NCI-H82 treated with DMSO at 0.1 percent for 48 hours (cell line): ENCODE data around the gene ANXA6.

Experiments
- DNase-seq: peaks from one replicate; lab custom pipeline; 2025; ENCODE audit not compliant: unreplicated experiment; lab: John Stamatoyannopoulos, UW

ANXA6 gene

GRCh38 chr5:151084363-151084762, 73.2 kb downstream of the ANXA6 start:
- no peak for DNase-seq

DNA sequence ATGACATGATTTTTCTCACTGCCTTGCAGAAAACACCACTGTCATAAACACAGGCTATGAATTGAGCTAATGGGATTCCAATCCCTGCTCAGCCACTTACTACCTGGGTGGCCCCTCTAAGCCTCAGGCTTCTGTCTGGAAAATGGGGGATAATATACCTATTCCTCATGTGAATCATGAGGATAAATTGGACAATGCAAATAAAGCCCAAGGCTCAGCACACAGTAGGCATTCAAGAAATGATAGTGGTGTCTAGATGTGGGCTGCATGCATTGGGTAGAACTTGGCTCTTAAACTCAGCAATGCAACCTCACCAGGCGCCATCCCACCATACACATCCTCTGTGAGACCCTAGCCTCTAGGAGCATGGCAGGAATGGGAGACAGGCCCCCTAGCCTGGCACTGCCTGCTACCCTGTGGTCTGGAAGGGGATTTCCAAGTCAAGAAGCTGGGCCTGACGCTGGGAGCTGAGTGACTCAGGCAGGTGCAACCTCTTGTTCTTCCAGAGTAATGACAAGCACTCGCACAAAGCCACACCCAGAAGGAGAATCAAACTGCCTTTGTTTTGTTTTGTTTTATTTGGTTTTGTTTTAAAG, 74.4 kb downstream of the ANXA6 start:
- no peak for DNase-seq

GRCh38 chr5:151082282-151082902, 75.2 kb downstream of the ANXA6 start:
- peak; percentile 32 for DNase-seq

- peak; percentile 34 for DNase-seq
Measured at GRCh38 chr5:151081431-151082281, 75.9 kb downstream of the ANXA6 start.

DNA sequence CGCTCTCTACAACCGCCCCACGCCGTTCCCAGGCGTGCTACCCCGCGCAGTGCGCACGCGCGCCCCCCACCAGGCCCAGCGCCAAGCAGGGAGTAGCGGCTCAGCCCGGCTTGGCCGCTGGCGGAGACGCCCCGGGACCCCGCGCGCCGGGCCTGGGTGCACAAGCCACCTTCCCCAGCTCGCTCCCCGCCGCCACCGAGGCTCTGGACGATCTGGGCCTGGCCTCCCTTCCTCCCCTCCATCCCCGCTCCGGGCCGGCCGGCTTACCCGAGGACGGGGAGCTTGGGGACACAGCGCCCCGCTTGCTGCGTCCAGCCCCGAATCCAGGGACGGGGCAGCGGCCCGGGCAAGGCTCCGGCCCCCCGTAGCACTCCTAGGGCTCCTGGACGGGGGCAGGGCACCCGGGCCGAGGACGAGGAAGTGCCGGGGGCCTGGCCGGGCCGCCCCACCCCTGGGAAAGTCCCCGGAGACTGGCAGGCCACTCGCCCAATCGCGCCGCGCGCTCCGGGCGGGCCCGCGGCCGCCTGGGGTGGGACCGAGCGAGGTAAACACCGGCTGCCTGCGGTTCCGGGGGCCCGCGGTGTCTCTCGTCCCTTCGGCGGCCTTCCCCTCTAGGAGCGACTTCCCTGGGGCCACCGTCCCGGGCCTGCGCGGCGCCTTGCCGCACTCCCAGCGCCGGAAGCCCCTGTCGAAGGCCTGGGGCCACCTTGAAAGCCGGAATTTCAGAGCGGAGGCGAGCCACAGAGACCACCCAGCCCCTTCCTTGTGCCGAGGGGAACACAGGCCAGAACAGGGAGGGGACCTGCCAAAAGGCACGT, 76.8 kb downstream of the ANXA6 start, which contains the start of gene TNIP1:
Gene TNIP1 (minus strand): TSS at position 422 of the 818 bp plus-strand sequence. CDS start 15,939 bp downstream, outside the sequence.
- no peak for DNase-seq

DNA sequence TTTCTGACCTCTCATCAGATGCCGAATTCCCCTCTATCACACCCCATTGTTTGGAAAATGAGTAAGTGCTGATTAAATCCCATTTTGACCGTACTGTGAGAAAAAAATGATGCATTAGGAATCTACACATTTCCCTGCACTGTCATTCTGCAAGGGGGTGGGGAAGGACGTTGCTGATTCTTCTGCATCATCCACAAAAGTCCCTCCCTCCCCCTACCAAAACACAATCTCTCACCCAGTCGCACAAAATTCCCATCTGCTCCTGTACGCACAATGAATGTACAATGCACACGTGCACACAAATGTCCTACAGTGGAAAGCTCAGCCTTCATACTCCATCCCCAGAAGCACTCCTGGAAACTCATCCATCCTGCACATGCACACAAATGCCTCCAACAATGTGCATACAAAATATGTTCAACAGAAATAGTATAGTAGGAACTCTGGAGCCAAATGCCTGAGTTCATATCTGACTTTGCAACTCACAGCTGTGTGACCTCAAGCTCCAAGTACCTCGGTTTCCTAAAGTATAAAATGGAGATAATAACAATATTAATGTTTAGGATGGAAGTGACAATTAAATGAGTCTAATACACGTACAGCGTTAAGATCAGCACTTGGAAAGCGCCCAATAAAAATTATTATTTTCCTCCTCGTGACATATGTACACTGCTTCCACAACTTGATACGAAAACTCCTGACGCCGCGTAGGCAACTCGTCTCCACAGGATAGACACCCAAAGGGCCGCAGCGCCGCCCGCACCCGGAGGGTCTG, 77.6 kb downstream of the ANXA6 start:
- no peak for DNase-seq

DNA sequence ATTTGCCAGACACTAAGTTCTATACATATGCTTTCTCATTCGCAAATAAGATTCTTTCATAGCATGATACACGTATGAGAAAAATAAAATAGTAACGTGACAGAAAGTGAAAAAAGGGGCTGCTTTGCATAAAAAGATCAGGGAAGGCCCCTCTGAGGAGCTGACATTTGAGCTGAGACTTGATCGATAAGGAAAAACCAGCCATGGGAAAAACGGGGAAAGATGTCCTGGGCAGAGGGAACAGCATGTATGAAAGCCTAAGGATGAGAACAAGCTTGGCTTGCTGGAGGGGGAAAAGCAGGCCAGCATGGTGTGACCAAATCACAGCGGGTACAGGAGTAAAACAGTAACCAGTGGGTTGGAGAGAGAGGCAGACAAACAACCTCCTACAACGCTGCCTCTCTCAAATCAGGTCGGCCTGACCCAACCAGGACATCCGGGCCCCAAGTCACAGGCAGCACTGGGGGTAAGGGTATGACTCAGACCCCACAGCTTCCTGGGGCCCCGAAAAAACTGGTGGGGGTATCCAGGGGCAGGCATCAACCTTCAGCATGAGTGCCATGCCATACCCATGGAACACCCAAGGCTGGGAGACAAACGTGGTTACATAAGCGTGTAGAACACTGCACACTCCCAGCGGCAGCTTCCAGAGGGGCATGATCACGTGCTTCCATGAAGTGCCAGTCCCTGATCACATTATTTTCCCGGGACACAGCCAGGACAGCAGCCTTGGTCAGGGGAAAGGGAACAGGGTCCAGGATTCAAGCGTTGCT, 78.9 kb downstream of the ANXA6 start:
- DNase-seq, result no peak

DNA sequence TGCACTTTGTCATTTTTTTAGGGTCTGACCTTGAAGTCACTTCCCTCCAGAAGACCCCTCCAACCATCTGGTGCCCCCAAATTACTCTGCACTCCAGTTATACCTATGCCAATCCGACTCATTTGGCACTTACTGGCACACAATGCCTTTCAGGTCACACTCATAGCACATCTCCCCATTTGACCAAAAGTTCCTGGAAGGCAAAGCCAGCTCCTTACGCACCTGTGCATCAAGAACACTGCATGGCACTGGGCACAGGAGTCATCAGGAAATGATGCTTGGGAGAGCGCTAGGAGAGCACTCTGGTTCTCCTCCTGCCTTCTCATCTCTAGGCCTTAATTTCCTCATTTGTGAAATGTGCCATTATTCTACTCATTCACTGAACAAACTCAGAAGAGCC, 79.6 kb downstream of the ANXA6 start:
- no peak for DNase-seq

DNA sequence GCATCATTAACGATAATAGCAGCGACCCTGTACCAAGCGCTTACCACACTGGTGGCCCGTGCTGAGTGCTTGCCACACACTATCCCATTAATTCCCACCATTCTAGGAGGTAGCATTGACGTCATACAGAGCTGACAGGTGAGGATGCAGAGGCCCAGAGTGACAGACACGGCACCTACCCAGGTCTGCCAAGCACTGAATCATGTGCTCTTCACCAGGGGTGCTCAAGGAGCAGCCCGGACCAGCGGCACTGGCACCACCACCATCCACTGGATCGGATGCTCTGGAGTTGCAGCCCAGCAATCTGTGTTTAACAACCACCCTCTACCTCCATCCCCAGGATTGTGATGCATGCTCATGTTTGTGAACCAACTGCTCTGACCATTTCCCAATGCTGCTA, 80.2 kb downstream of the ANXA6 start:
- DNase-seq, result no peak

- DNase-seq, result no peak
Measured at GRCh38 chr5:151076616-151077015, 81.0 kb downstream of the ANXA6 start.

DNA sequence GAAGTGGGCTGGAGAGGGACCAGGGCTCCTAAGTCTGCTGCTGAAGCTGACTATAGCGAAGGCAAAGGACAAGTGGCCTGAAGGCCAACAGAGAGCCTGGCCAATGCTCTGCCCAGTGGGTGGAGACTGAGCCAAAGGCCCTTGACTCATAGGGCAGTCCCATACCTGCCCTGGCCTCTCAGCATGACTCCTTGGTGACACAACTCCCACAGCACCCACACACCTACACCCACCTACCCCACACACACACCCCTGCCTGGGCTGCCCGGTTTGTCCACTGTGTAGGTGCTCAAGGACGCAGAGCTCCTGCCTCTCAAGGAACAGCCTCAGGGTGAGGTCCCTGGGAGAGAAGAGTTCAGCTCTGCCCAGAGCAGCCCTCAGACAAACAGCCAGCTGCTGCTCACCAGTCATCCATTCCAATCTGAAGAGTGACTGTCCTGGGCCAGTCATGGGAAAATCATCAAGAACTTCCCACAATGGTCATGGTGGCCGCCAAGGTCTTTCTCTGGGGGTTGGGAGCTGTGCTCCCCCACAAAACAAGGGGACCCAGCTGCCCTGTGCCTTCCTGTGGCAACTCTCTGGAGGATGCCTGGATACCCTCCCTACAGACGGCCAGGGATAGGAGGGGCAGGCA, 81.8 kb downstream of the ANXA6 start:
- no peak for DNase-seq

DNA sequence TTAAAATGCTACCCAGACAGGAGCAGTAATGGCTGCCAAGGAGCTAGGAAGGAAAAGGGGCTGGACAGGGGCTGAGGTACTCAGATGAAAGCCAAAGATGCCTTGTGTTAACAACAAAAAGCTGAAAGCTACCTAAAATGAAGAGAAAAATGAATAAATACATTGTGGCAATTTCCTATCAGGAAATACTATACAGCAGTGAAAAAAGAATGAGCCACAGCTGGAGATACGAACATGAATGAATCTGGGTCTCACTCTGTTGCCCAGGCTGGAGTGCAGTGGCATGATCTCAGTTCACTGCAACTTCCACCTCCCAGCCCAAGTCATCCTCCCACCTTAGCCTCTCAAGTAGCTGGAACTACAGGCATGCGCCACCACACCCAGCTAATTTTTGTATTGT, 83.0 kb downstream of the ANXA6 start:
- no peak for DNase-seq

DNA sequence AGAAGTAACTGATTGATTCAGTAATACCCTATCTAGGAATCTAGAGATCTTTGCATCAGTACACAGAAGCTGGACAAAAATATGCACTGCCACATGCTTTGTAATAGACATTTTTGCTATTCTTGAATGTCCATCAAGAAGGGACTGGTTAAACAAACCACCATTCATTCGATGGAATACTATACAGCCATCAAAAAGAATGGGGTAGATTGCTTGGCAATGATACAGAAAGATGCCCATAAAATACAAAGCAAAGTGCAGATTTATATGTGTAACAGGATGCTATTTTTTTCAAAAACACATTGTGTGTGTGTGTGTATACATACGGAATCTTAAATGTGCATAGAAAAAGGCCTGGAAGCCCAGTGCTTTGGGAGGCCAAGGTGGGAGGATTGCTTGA, 84.3 kb downstream of the ANXA6 start:
- no peak for DNase-seq

GRCh38 chr5:151072630-151073025, 85.0 kb downstream of the ANXA6 start:
- no peak for DNase-seq

- no peak for DNase-seq
Measured at GRCh38 chr5:151071848-151072629, 85.5 kb downstream of the ANXA6 start.

DNA sequence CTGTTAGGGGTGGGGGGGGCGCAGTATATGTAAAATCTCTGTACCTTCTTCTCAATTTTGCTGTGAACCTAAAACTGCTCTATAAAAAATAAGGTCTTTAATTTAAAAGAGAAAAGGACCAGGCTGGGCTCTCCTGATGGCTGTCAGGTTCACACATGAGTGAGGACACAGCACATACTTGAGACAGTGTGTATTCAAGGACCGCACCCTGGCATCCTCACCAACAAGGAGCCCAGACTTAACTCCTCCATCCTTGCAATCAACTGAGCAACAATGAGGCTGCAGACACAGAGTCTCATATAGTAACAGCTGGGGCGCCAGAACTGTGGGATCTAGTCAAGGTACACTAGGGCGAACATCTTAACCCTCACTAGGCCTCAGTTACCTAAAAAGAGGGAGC, 86.6 kb downstream of the ANXA6 start:
- DNase-seq, result no peak

DNA sequence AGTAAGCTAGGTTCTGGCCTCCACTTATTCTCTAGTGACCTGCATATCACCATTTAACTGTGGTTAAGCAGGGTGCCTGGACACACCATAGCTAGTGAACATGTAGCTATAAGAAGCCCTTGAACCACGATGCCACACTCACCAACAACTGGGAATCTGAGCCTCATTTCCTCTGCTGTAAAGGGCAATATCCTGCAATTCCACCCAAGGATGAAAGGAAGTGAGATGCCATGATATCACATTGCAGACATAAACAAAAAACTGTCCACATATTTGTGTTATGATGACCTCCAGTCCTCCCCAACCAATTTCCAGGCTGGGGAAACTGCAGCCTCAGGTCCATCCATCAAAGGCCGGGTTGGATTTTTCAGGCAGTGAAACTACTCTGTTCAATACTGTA, 87.1 kb downstream of the ANXA6 start:
- no peak for DNase-seq

GRCh38 chr5:151068433-151069197, 89.0 kb downstream of the ANXA6 start:
- no peak for DNase-seq
